AG04450 (cell line): Measurements from ENCODE around the gene HOXA9. TPM values are rescaled to one million over a fixed set of nuclear protein-coding genes. Genes with fewer than 3 reads are reported as not detected.

Source experiments
- CTCF ChIA-PET: fragments of 300-600, 350-600 bp; formaldehyde crosslinking; extraction: SDS; loops from one replicate; lab custom pipeline; 2022; ENCODE audit warnings: antibody characterized with exemption, inconsistent platforms; lab: Charles Lee
- POLR2A ChIA-PET: fragments of 350-600 bp; formaldehyde crosslinking; extraction: SDS; loops from one replicate; lab custom pipeline; 2021; ENCODE audit warnings: antibody characterized with exemption, inconsistent platforms; lab: Yijun Ruan, JAX
- DNase-seq: peaks from one replicate; pipeline ENCODE4 v3.0.0-alpha.2; 2011; ENCODE audit warnings: low read depth, low spot score
- H3K27ac ChIP-seq: one replicate; pipeline ENCODE4 v1.5.1; 2012; ENCODE audit warnings: low read depth, low read length, control low read depth
- H3K27me3 ChIP-seq: one replicate; pipeline ENCODE4 v1.6.0; 2012; ENCODE audit warnings: low read length; ENCODE audit not compliant: control insufficient read depth, insufficient read depth
- H3K4me3 ChIP-seq: 2 replicates; pipeline ENCODE4 v1.5.1; 2011; ENCODE audit warnings: mild to moderate bottlenecking, low read depth, low read length, control low read depth
- H3K9me3 ChIP-seq: 2 replicates; pipeline ENCODE4 v1.5.1; 2012; ENCODE audit warnings: low read length; ENCODE audit not compliant: control insufficient read depth, insufficient read depth
- polyA plus RNA-seq: library from polyadenylated mRNA; depleted of rRNA; stranded (reverse); fragments of >200 nt; gene quantifications from 2 replicates; pipeline ENCODE4 v1.2.3, GENCODE V29; 2011
- TF ChIP-seq, protein P1 (sequence below): IDR thresholded peaks from 2 replicates; pipeline ENCODE4 v1.5.1; 2011; ENCODE audit warnings: low read depth, low read length, control low read depth, inconsistent platforms

Gene HOXA9
- polyA plus RNA-seq, 1 experiment, result 1.5 TPM

DNA sequence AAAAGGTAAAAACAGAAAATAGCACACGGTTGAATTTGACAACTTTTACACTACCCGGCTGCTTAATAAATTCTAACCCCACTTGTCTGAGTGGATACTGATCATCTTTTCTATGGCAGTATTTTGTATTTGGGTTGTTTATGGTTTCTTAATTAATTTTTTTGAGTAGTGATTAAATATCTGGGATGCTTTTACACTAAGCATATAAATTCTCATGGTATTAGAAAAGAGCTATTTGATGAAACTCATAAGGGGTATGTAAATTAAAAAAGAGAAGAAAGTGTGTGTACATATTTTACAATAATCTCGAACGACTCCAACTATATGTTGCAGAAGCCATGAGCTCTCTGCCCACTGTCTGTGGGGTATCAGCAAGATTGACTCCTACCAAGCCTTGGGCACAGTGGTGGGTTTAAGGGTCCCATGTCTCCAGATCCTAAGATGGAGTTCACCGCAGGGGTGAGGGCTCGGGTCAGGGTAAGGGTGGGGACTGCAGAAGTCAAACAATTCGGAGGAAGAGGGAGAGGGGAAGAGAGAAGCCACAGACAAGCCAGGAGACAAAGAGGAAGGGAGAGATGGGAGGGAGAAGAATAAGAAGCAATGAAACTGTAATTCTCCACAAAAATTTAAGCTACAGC lies 42.1 kb upstream of the HOXA9 start:
- TF ChIP-seq, protein P1, sequence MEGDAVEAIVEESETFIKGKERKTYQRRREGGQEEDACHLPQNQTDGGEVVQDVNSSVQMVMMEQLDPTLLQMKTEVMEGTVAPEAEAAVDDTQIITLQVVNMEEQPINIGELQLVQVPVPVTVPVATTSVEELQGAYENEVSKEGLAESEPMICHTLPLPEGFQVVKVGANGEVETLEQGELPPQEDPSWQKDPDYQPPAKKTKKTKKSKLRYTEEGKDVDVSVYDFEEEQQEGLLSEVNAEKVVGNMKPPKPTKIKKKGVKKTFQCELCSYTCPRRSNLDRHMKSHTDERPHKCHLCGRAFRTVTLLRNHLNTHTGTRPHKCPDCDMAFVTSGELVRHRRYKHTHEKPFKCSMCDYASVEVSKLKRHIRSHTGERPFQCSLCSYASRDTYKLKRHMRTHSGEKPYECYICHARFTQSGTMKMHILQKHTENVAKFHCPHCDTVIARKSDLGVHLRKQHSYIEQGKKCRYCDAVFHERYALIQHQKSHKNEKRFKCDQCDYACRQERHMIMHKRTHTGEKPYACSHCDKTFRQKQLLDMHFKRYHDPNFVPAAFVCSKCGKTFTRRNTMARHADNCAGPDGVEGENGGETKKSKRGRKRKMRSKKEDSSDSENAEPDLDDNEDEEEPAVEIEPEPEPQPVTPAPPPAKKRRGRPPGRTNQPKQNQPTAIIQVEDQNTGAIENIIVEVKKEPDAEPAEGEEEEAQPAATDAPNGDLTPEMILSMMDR, result no peak
- POLR2A ChIA-PET, result interaction anchor here (0.9 kb wide), 1 partner anchor 11 kb away, joined by 4 read pairs; no protein-coding TSS in a partner anchor
- Histone ChIP-seq H3K4me3 (no peak overlapping the region), H3K27me3 (peaks cover 98% of the 10 kb centered on the region), H3K9me3 (peaks cover 6% of the 10 kb centered on the region; the same call in 1 of the 2 replicates), H3K27ac (no peak overlapping the region)
- CTCF ChIA-PET, result interaction anchor here (0.9 to 1.4 kb wide), 6 partner anchors 11 to 1715 kb away, joined by 3 to 8 read pairs (median 4); no protein-coding TSS in a partner anchor
- DNase-seq, result no peak

DNA sequence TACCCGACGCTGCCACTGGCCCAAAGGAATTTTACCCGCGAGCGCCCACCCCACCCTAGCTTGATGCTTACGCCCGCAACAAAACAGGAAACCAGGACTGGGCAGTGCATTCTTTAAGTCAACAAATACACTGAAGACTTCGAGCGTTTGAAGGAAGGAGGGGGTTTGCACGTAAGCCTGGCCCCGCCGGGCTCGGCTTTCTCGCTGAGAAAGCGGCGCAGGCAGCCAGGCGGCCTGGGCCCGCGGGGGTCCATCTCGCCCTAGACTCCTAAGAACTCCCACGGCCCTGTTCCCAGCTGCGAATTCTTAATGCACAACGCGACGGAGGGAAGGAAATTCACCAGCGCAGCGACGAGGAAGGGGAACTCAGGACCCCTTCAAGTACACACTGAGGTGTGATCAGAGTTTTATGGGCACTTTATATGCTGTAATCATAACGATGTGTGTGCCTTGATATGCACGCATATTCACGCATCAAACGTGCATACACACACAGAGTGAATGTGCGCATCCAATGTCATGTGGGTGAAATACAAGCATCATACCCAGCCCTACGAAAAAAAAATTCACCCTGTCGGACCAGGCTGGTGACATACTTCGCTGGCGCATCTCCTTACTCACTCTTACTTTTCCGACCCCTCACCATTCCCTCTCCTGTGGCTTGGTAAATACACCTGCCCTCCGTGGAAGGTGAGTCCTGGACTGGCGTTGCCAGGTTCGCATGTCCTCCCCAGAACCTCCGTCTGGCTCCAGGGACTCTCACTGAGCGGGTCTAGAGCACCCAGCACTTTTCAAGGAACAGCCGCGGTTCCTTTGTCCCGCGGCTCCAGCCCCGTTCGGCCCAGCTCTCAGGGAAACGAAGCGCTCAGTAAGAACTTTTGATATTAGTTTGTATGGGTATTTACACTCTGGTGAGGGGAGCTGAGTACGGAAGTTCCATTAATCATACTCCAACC lies 40.3 kb upstream of the HOXA9 start:
- Histone ChIP-seq H3K9me3 (peaks cover 9% of the 10 kb centered on the region; the same call in 1 of the 2 replicates), H3K27ac (no peak overlapping the region), H3K27me3 (peaks cover 99% of the 10 kb centered on the region), H3K4me3 (no peak overlapping the region)
- ChIA-PET POLR2A (no interaction called here), CTCF (interaction anchor here (2.1 kb wide), 1 partner anchor 9 kb away, joined by 11 read pairs; no protein-coding TSS in a partner anchor)
- TF ChIP-seq, protein P1, result no peak
- no peak for DNase-seq

DNA sequence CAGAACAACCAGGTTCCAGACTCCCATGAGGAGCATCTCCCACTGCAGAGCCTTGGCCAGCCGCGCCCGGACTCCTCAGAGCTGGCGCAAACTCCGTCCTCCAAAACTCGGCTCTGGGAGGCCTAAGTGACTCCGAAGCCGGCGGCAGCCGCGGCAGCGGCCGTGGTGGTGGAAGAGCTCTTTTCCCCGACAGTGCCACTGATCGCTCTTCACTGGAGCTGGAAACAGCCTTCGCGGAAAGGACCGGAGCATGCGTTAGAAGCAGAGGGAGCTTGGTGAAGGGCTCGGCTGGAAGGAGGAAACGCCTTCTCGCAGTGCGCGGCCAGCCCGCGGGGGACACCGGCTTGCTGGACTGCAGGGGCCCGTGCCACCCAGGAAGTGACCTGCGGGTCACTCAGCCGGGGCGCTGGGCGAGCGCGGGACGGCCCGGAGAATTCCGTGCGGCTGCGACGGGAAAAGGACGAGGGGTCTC lies 39.5 kb upstream of the HOXA9 start:
- ChIA-PET POLR2A (no interaction called here), CTCF (interaction anchor here (0.6 to 2.1 kb wide), 2 partner anchors 9 to 24 kb away, joined by 3 to 11 read pairs; no protein-coding TSS in a partner anchor)
- no peak for DNase-seq
- Histone ChIP-seq H3K27me3 (peaks cover 97% of the 10 kb centered on the region), H3K9me3 (peaks cover 9% of the 10 kb centered on the region; the same call in 1 of the 2 replicates), H3K4me3 (no peak overlapping the region), H3K27ac (no peak overlapping the region)
- TF ChIP-seq, protein P1, result no peak

DNA sequence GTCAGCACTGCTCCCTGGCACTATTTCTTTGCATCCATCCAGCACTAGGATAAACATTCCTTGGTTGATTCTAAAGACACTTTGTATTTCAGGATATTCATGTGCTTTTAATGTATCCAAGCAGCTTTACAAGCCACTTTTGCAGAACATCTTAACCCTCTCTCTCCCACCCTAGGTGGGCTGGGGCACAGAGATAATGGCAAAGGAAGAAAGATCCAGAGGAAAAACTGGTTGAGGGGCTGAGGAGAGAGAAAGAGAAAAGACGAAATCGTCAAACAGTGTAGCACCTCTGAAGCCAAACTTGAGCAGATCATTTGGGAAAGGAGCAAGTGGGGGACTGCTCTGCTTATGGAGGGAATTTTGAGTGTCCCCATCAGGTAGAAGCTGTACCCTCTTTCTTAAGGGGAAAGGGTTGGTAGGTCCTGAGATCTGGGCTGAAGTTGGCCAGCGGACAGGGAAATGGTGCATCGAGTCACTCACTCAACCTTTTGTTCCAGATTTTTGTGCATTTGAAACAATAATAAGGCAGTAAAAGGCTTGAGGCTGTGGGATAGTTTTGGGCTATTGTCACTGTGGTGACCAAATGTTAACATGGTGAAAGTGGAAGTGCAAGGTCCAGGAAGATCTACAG lies 38.7 kb upstream of the HOXA9 start:
- Histone ChIP-seq H3K9me3 (peaks cover 11% of the 10 kb centered on the region; the same call in 1 of the 2 replicates), H3K27ac (no peak overlapping the region), H3K4me3 (no peak overlapping the region), H3K27me3 (peaks cover 93% of the 10 kb centered on the region)
- no peak for DNase-seq
- TF ChIP-seq, protein P1, result no peak
- POLR2A ChIA-PET, result no interaction called here
- CTCF ChIA-PET, result interaction anchor here (0.6 kb wide), 1 partner anchor 25 kb away, joined by 3 read pairs; no protein-coding TSS in a partner anchor
